Liver (tissue), 9 donors: ENCODE data around the gene LSMEM2. TPM values are rescaled to one million over a fixed set of nuclear protein-coding genes. Genes with fewer than 3 reads are reported as not detected.

ENCODE experiments used
- DNase-seq: peaks from one replicate; pipeline ENCODE4 v3.0.0-alpha.2; 2017; ENCODE audit warnings: low spot score
- H3K27ac ChIP-seq, 2 donors: one replicate each; pipeline ENCODE4 v1.7.0; 2013; ENCODE audit warnings: inconsistent platforms in 2 of 2, low read length in 2 of 2, control low read depth in 1 of 2, low read depth in 1 of 2, mild to moderate bottlenecking in 1 of 2
- H3K27me3 ChIP-seq, 4 donors: one replicate each; pipeline versions ENCODE4 v1.6.1 to v1.7.0; 2013; ENCODE audit warnings: low read length in 3 of 4, inconsistent platforms in 1 of 4, mild to moderate bottlenecking in 1 of 4, moderate library complexity in 1 of 4; ENCODE audit not compliant: control insufficient read depth in 4 of 4, insufficient read depth in 4 of 4
- H3K36me3 ChIP-seq, 4 donors: one replicate each; pipeline versions ENCODE4 v1.6.1 to v1.7.0; 2013; ENCODE audit warnings: low read length in 3 of 4, mild to moderate bottlenecking in 3 of 4, low read depth in 1 of 4, moderate library complexity in 1 of 4; ENCODE audit not compliant: control insufficient read depth in 4 of 4, insufficient read depth in 3 of 4
- H3K4me1 ChIP-seq, 4 donors: one replicate each; pipeline versions ENCODE4 v1.6.1 to v1.7.0; 2013; ENCODE audit warnings: low read length in 3 of 4, mild to moderate bottlenecking in 3 of 4, moderate library complexity in 1 of 4; ENCODE audit not compliant: control insufficient read depth in 4 of 4, insufficient read depth in 4 of 4
- H3K4me3 ChIP-seq, 3 donors: one replicate each; pipeline versions ENCODE4 v1.6.1 to v1.7.0; 2013; ENCODE audit warnings: low read length in 3 of 3, control low read depth in 1 of 3, low read depth in 1 of 3, mild to moderate bottlenecking in 1 of 3
- H3K9ac ChIP-seq, 2 donors: one replicate each; pipeline ENCODE4 v1.7.0; 2013; ENCODE audit warnings: low read length in 2 of 2, mild to moderate bottlenecking in 2 of 2, moderate library complexity in 2 of 2, control low read depth in 1 of 2, low read depth in 1 of 2
- H3K9me3 ChIP-seq, 4 donors: one replicate each; pipeline versions ENCODE4 v1.6.1 to v1.7.0; 2013; ENCODE audit warnings: low read length in 3 of 4; ENCODE audit not compliant: control insufficient read depth in 4 of 4
- ATF3 ChIP-seq: IDR thresholded peaks from 2 replicates; pipeline ENCODE4 v1.6.1; 2016; ENCODE audit warnings: antibody characterized with exemption
- EGR1 ChIP-seq, 2 donors: IDR thresholded peaks; 2 replicates each; pipeline ENCODE4 v1.6.1; 2016 to 2018; ENCODE audit warnings: antibody characterized with exemption in 2 of 2, low read depth in 2 of 2
- FOXA1 ChIP-seq: IDR thresholded peaks from 2 replicates; pipeline ENCODE4 v1.6.1; 2016; ENCODE audit warnings: antibody characterized with exemption
- FOXA2 ChIP-seq: IDR thresholded peaks from 2 replicates; pipeline ENCODE4 v1.6.1; 2016; ENCODE audit warnings: antibody characterized with exemption
- GABPA ChIP-seq, 2 donors: IDR thresholded peaks in 1 of 2; conservative IDR thresholded peaks in 1 of 2; 2 replicates each; pipeline ENCODE4 v1.6.1; 2016; ENCODE audit warnings: antibody characterized with exemption in 2 of 2, mild to moderate bottlenecking in 1 of 2, moderate library complexity in 1 of 2
- HNF4A ChIP-seq, 2 donors: conservative IDR thresholded peaks; 2 replicates each; pipeline ENCODE4 v1.6.1; 2016; ENCODE audit warnings: antibody characterized with exemption in 2 of 2, mild to moderate bottlenecking in 2 of 2
- HNF4G ChIP-seq: IDR thresholded peaks from 2 replicates; pipeline ENCODE4 v1.6.1; 2016; ENCODE audit warnings: antibody characterized with exemption
- JUND ChIP-seq, 2 donors: IDR thresholded peaks; 2 replicates each; pipeline ENCODE4 v1.6.1; 2016; ENCODE audit warnings: antibody characterized with exemption in 2 of 2
- NR2F2 ChIP-seq: IDR thresholded peaks from 2 replicates; pipeline ENCODE4 v1.6.1; 2016; ENCODE audit warnings: antibody characterized with exemption
- RAD21 ChIP-seq, 2 donors: IDR thresholded peaks; 2 replicates each; pipeline ENCODE4 v1.6.1; 2016; ENCODE audit warnings: antibody characterized with exemption in 2 of 2, mild to moderate bottlenecking in 2 of 2
- RXRA ChIP-seq, 2 donors: IDR thresholded peaks; 2 replicates each; pipeline ENCODE4 v1.6.1; 2017 to 2018; ENCODE audit warnings: antibody characterized with exemption in 2 of 2, mild to moderate bottlenecking in 1 of 2
- SP1 ChIP-seq: IDR thresholded peaks from 2 replicates; pipeline ENCODE4 v1.6.1; 2018; ENCODE audit warnings: antibody characterized with exemption, mild to moderate bottlenecking
- TAF1 ChIP-seq: conservative IDR thresholded peaks from 2 replicates; pipeline ENCODE4 v1.6.1; 2016; ENCODE audit warnings: antibody characterized with exemption, mild to moderate bottlenecking
- YY1 ChIP-seq: IDR thresholded peaks from 2 replicates; pipeline ENCODE4 v1.6.1; 2016; ENCODE audit warnings: antibody characterized with exemption, mild to moderate bottlenecking
- WGBS: extraction: QIAGEN DNeasy Blood & Tissue Kit; methylation state at CpG from one replicate; pipeline ENCODE4 v1.1.7; 2013; 5-methylcytosine and 5-hydroxymethylcytosine counted together
- polyA plus RNA-seq, 2 donors: library from polyadenylated mRNA; stranded (reverse) in 1 of 2; unstranded in 1 of 2; fragments of 200-250 nt in 1 of 2; fragments of >200 nt in 1 of 2; fragmentation: Nextera tagmentation in 1 of 2; extraction: Ambion mirVana in 1 of 2; gene quantifications; one replicate each; pipeline versions ENCODE4 v1.2.1 to v1.2.3, GENCODE V29; 2013 to 2015
- total RNA-seq, 2 donors: library from RNA; depleted of rRNA; stranded (reverse); fragments of >200 nt; gene quantifications; one replicate each; pipeline ENCODE4 v1.2.3, GENCODE V29; 2014
- TF ChIP-seq, protein P1 (sequence below): IDR thresholded peaks from 2 replicates; pipeline ENCODE4 v1.6.1; 2016; ENCODE audit warnings: antibody characterized with exemption
- TF ChIP-seq, protein P2 (sequence below): IDR thresholded peaks from 2 replicates; pipeline ENCODE4 v1.6.1; 2016; ENCODE audit warnings: antibody characterized with exemption
- TF ChIP-seq, protein P3 (sequence below): IDR thresholded peaks from 2 replicates; pipeline ENCODE4 v1.6.1; 2016; ENCODE audit warnings: antibody characterized with exemption, mild to moderate bottlenecking
- TF ChIP-seq, protein P4 (sequence below): fragments of 150-350 bp; IDR thresholded peaks from 2 replicates; pipeline ENCODE4 v1.5.1; 2017; ENCODE audit warnings: improper control_type of control experiment, low read depth, low read length; ENCODE audit not compliant: missing input control
- donor health status: healthy.
- donor health status: healthy.
- donor health status: healthy.
- donor health status: healthy.
- donor health status: healthy.

Gene LSMEM2
- total and polyA plus RNA-seq, 4 donors: 0.03 to 0.08 TPM; not detected in 2

- TF ChIP-seq JUND (IDR thresholded peaks at IDR 0.05): no peak
- no peak for TF ChIP-seq HNF4G
- TF ChIP-seq FOXA1: no peak
- TF ChIP-seq, protein P1, sequence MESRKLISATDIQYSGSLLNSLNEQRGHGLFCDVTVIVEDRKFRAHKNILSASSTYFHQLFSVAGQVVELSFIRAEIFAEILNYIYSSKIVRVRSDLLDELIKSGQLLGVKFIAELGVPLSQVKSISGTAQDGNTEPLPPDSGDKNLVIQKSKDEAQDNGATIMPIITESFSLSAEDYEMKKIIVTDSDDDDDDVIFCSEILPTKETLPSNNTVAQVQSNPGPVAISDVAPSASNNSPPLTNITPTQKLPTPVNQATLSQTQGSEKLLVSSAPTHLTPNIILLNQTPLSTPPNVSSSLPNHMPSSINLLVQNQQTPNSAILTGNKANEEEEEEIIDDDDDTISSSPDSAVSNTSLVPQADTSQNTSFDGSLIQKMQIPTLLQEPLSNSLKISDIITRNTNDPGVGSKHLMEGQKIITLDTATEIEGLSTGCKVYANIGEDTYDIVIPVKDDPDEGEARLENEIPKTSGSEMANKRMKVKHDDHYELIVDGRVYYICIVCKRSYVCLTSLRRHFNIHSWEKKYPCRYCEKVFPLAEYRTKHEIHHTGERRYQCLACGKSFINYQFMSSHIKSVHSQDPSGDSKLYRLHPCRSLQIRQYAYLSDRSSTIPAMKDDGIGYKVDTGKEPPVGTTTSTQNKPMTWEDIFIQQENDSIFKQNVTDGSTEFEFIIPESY: no peak
- no peak for TF ChIP-seq FOXA2
- no peak for TF ChIP-seq HNF4A (conservative IDR thresholded peaks at IDR 0.05)
- TF ChIP-seq, protein P2, sequence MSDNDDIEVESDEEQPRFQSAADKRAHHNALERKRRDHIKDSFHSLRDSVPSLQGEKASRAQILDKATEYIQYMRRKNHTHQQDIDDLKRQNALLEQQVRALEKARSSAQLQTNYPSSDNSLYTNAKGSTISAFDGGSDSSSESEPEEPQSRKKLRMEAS: no peak
- no peak for TF ChIP-seq YY1
- TF ChIP-seq, protein P3, sequence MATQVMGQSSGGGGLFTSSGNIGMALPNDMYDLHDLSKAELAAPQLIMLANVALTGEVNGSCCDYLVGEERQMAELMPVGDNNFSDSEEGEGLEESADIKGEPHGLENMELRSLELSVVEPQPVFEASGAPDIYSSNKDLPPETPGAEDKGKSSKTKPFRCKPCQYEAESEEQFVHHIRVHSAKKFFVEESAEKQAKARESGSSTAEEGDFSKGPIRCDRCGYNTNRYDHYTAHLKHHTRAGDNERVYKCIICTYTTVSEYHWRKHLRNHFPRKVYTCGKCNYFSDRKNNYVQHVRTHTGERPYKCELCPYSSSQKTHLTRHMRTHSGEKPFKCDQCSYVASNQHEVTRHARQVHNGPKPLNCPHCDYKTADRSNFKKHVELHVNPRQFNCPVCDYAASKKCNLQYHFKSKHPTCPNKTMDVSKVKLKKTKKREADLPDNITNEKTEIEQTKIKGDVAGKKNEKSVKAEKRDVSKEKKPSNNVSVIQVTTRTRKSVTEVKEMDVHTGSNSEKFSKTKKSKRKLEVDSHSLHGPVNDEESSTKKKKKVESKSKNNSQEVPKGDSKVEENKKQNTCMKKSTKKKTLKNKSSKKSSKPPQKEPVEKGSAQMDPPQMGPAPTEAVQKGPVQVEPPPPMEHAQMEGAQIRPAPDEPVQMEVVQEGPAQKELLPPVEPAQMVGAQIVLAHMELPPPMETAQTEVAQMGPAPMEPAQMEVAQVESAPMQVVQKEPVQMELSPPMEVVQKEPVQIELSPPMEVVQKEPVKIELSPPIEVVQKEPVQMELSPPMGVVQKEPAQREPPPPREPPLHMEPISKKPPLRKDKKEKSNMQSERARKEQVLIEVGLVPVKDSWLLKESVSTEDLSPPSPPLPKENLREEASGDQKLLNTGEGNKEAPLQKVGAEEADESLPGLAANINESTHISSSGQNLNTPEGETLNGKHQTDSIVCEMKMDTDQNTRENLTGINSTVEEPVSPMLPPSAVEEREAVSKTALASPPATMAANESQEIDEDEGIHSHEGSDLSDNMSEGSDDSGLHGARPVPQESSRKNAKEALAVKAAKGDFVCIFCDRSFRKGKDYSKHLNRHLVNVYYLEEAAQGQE: no peak
- TF ChIP-seq, protein P4, sequence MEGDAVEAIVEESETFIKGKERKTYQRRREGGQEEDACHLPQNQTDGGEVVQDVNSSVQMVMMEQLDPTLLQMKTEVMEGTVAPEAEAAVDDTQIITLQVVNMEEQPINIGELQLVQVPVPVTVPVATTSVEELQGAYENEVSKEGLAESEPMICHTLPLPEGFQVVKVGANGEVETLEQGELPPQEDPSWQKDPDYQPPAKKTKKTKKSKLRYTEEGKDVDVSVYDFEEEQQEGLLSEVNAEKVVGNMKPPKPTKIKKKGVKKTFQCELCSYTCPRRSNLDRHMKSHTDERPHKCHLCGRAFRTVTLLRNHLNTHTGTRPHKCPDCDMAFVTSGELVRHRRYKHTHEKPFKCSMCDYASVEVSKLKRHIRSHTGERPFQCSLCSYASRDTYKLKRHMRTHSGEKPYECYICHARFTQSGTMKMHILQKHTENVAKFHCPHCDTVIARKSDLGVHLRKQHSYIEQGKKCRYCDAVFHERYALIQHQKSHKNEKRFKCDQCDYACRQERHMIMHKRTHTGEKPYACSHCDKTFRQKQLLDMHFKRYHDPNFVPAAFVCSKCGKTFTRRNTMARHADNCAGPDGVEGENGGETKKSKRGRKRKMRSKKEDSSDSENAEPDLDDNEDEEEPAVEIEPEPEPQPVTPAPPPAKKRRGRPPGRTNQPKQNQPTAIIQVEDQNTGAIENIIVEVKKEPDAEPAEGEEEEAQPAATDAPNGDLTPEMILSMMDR: no peak
- no peak for TF ChIP-seq RAD21 (IDR thresholded peaks at IDR 0.05)
- no peak for TF ChIP-seq TAF1
- TF ChIP-seq ATF3: no peak
- TF ChIP-seq NR2F2: no peak
- no peak for TF ChIP-seq SP1
- no peak for TF ChIP-seq EGR1 (IDR thresholded peaks at IDR 0.05; ENCODE audit: low read depth in 2 of 2)
- TF ChIP-seq GABPA (IDR thresholded peaks at IDR 0.05 in 1 of 2, conservative IDR thresholded peaks at IDR 0.05 in 1 of 2): no peak
- TF ChIP-seq RXRA (IDR thresholded peaks at IDR 0.05): no peak
- Histone ChIP-seq H3K27ac (no peak overlapping the region), H3K4me1 (peaks cover 9 to 24% (median 20%) of the 10 kb centered on the region in 4 donors), H3K36me3 (peaks cover 0 to 10% (median 2%) of the 10 kb centered on the region in 4 donors), H3K27me3 (no peaks in the 10 kb centered on the region), H3K9ac (no peak overlapping the region), H3K9me3 (no peaks in the 10 kb centered on the region), H3K4me3 (no peak overlapping the region)
- 98% methylated on average over 4 of the region's 4 CpGs for WGBS
- DNase-seq: no peak
These were observed 35.9 kb downstream of the LSMEM2 start for GRCh38 chr3:50314816-50315215.
